ENCODE data around the gene NAXE.
"Not testable (repeated sequence)": the region's sequence is repeated elsewhere in the genome, so short reads cannot be mapped to it uniquely, and the experiment has no call there.

Gene NAXE

DNA sequence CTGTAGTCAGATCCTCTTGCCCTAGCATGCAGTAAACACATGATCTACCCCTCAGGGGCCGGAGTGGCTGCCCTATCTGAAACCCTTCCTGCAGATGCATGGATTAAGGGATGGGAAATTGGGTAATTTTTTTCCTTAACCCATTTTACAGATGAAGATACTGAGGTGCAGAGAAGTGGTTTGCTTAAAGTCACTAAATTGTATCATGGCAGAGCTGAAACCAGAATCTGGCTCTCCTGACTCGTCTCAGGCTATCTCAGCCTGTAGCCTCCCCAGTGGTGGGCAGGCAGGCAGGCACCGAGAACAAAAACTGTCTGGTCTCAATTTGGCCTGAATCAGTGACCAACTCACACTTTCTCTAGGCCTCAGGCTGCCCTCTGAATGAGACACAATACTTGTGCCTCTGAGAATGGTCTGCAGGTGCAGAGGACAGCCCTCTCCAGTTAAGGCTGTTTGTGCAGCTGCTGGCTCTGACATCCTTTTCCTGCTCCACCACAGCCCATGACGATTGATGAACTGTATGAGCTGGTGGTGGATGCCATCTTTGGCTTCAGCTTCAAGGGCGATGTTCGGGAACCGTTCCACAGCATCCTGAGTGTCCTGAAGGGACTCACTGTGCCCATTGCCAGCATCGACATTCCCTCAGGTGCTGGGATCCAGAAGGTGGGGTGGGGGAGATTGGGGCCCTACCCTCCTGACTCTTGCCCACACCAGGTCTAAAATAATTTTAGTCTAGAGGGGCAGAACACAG is 1.5 kb downstream of the NAXE start:
- no peak for DNase-seq (ENCODE audit: low read depth in 2 of 2)

DNA sequence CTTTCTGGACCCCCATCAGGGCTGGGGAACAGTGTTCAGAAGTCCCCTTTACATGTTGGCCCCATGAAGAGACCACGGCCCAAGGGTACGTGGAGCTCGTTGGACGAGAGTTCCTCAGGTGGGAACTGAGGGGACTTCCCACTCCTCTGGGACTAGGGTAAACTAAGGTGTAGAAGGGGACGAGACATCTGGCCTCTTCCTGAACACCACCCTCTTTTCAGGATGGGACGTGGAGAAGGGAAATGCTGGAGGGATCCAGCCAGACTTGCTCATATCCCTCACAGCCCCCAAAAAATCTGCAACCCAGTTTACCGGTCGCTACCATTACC is 2.0 kb downstream of the NAXE start:
- no peak for DNase-seq (ENCODE audit: low read depth in 2 of 2)

DNA sequence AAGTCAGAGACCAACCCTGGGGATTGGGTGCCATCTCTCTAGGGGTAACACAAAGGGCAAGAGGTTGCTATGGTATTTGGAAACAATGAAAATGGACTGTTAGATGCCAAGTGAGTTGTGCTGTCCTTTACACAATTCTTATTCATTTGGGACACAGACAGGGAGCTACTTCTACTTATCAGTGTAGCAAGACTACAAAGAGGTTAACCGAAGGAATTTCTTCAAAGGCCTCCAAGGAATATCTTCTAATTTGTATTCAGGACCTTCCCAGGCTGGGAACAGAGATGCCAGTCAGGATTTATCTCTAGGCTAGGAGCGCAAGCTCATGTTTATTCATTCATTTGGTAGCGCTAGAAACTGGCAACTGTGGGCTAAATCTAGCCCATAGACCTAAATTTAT is 2.6 kb downstream of the NAXE start:
- DNase-seq (ENCODE audit: low read depth in 2 of 2) = no peak

DNA sequence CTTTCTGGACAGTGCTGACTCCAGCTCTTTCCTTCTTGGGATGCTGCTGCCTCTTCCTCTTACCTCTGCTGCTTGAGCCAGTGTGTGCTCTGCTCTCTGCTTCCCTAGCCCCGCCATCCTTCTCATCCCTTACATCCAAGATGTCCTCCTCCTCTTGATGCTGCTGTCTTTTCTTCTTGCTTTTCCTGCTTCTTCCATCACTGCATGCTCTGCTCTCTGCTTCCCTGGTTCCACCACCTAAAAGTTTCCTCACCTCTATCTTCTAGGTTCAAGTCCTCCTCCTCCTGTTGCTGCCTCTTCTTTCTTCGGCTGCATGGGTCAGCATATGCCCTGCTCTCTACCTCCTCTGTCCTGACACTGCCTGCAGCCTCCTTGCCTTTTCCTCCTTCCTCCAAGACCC is 3.4 kb downstream of the NAXE start:
- DNase-seq (ENCODE audit: low read depth in 2 of 2) = no peak

DNA sequence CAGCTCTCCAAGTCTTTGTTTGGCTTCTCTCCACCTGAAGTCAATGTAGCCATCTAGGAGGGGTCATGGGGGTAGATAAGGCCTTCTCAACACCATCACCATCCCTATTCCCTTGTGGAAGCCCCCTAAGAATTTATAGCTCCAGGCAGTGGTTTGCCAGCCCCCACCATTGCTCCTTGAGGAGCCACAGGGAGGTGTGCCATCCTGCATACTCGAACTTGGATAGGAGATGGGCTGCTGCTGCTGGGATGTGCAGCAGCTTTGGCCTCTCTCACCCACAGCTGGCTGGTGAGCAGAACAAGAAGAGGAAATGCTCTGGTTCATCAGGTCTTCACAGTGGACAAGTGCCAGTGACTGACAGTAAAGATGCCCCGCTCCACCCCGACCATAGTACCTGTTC is 4.8 kb downstream of the NAXE start:
- DNase-seq (ENCODE audit: low read depth in 2 of 2) = no peak

DNA sequence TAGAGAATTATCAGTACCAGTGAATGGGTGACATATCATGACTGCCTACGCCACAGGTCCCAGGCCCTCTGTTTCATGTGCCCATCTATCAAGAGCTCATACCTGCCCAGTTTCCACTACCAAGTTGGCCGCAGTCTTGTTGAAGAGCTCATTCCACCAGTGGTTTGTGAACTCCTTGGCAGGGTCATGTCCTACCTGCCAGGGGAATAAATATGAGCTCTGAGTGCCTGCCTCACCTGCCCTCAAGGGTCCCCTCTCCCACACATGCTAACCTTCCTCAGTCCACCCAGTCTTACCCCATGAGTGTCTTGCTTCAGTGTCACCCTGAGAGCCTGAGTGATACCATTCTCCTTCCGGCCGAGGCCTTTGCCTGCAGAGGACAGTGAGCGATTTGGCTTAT is 6.5 kb downstream of the NAXE start:
- no peak for DNase-seq (ENCODE audit: low read depth in 2 of 2)

DNA sequence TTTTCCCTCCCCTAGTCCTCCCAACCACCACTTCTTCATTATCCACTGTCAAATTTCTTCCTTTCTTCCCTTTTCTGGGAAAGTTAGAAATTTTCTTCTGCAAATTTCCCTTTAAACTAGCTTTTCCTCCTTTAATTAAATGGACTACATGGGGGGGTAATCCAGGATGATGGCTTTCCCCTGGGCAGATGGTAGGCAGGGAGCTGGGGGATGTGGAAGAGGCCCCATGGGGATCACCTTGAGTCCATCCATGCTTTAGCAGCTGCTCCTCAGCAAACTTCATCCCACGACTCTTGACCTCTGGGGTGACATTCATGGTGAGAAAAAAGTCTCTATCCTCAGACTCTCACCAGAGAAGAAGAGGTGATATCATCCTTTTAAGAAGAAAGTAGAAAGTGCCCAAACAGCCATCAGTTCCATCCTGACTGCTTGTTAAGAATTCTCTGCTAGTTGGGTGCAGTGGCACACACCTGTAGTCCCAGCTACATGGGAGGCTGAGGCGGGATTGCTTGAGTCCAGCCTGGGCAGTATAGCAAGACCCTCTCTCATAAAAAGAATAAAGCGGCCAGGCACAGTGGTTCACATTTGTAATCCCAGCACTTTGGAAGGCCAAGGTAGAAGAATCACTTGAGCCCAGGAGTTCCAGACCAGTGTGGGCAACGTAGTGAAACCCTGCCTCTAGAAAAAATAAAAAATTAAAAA is 7.3 kb downstream of the NAXE start:
- no peak for DNase-seq (ENCODE audit: low read depth in 2 of 2)

DNA sequence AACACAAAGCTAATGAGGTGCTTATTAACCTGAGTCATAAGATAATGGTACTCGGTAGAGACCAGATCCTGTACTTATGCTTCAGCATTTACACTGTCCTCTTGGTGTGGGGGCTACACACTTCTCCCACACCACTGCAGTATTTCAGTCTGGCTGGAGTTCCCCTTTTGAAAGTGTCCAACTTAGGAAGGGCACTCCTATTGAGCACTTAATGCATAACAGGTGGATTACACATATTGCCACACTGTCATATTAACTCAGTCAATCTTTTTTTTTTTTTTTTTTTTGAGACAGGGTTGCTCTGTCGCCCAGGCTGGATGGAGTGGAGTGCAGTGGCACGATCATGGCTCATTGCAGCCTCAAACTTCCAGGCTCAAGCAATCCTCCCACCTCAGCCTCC is 8.2 kb downstream of the NAXE start:
- DNase-seq (ENCODE audit: low read depth in 2 of 2) = no peak

DNA sequence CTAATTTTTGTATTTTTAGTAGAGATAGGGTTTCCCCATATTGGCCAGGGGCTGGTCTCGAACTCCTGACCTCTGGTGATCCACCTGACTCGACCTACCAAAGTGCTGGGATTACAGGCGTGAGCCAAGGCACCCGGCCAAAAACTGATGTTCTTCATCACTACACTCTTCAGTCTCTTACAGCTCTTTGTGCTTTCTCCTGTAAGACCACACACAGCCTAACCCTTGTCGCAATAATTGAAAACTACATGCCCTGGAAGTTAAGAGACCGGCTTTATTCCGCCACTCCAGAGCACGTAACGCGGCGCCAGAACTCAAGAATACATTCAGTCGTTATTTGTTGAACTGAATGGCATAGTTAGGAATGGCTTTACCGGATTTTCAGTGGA is 9.2 kb downstream of the NAXE start:
- DNase-seq (ENCODE audit: low read depth in 2 of 2) = no peak

DNA sequence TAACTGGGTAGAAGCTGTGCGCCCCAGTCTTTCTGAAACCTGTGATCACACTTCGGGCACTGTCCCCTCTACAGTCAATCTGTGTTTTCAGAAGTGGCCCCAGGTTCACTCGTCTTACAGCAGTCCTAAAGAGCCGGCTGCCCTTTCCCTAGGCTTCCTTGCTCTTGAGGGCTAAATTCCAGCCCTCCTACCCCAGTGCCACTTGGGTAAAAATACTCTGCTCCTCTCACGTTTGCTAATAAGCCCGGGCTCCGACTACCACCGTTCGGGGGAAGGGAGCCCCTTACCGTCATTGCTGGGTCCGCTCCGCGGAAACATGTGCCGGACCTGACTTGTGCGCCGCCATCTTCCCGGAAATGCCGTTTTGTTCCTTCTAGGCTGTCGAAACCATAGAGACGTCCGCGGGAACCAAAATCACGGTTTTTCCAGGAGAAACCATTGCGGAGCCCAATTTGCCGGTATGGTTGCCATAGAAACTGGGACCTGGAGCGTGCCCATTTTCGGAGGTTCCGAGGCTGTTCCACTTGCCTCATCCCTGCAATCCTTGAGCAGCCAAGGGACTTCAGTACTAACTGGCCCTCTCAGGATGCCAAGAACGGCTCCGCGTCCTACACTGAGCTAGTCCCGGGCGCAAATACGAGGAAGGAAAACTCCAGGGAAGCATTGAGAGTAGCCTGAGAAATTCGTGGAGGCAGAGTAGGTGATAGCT is 9.7 kb downstream of the NAXE start, which contains the start of gene GPATCH4:
Gene GPATCH4, minus strand, starts transcription at position 358 of the 709 bp plus-strand sequence.
- peak; percentile 68 to 78 for DNase-seq (ENCODE audit: low read depth in 2 of 2)

DNA sequence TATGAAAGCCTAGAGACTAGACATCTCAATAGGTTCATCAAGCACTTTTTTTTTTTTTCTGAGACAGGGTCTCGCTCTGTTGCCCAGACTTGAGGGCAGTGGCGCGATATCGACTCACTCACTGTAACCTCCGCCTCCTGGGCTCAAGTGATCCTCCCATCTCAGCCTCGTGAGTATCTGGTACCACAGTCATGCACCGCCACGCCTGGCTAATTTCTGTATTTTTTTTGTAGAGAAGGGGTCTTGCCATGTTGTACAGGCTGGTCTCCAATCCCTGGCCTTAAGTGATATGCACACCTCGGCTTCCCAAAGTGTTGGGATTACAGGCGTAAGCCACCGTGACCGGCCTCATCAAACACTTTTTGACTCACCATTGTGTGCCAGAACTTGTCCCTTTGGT is 10.3 kb downstream of the NAXE start:
- no peak for DNase-seq (ENCODE audit: low read depth in 2 of 2)

DNA sequence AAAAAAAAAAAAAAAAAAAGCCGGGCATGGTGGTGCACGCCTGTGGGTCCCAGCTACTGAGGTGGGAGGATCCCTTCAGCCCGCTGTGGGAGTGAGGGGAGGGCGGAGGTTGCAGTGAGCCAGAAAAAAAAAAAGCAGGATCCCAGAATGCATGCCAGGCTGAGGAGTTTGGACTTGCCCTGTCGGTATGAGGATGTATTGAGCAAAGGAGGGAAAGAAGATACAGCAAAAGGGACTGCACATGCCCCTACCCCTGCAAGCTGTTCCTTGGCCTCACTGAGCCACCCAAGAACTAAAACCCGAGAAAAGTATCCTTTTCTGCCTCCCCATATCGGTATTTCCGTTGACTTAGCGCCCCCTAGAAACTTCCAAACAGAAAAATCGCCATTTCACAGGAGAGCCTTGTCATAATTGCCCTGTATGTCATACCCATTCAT is 11.0 kb downstream of the NAXE start:
- no peak for DNase-seq (ENCODE audit: low read depth in 2 of 2)

DNA sequence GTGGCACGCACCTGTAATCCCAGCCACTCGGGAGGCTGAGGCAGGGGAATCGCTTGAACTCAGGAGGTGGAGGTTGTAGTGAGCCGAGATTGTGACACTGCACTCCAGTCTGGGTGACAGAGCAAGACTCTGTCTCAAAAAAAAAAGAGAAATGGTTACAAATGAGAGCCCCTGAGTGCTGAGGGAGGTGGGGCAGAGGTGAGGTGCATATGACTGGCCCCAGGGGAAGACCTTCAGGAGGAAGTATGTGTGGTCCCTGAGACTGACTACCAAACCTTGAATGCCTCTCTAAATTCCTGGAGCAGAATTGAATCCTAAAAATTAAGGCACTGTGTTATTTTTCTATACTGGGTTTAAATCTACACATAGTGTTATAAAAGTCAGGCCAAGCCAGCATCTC is 15.8 kb downstream of the NAXE start:
- DNase-seq (ENCODE audit: low read depth in 2 of 2) = not testable (repeated sequence)

DNA sequence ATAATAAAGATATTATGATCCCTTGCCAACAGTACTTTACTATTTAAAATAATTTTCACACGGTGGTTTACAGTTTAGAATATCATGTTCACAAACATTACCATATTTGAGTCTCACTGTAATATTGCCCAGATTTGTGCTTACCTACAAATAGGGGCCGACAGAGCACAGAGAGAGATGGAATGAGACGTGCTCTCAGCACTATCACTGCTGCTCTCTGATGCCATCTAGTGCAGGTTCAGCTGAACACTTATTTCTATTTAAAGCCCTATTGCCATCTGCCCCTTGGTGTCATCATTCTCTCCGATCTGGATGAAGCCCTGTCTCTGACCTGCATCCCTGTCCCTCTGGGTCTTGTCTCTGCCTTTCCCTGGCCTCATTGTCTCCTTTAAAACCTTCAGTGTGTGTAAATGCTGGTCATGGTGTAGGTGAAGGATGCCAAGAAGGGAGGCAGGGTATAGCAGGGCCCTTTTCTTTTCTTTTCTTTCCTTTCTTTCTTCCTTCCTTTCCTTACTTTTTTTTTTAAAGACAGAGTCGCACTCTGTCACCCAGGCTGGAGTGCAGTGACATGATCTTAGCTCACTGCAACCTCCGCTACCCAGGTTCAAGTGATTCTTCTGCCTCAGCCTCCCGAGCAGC is 16.6 kb downstream of the NAXE start:
- peak in 1 of 2 donors; percentile 49 for DNase-seq (ENCODE audit: low read depth in 2 of 2)

DNA sequence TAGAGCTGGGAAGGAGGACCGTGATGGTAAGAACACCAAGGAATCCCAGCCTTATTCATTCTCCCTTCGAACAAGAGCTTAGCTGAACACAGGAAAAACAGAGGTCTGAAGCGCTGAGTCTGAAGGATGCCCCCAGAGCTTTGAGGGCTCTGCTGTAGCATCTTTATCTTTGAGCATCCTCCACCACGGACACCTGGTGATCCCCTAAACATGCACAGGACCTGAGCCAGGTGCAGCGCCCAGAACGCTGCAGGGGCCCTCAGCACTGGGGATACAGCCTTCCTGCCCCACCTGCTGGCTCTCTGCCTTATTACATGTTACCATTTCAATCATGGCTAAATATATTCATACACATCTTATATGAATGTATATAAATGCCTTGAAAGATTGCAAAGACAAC is 17.4 kb downstream of the NAXE start:
- peak; percentile 45 to 54 for DNase-seq (ENCODE audit: low read depth in 2 of 2)

DNA sequence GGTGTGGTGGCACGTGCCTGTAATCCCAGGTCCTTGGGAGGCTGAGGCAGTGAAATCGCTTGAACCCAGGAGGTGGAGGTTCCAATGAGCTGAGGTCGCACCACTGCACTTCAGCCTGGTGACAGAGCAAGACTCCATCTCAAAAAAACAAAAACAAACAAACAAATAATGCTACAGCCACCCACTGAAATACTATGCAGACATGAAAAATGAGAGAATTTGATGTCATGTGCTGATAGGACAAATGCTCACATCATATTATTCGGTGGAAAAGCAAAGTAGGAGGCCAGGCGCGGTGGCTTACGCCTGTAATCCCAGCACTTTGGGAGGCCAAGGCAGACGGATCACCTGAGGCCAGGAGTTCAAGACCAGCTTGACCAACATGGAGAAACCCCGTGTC is 18.5 kb downstream of the NAXE start:
- DNase-seq (ENCODE audit: low read depth in 2 of 2) = not testable (repeated sequence)

DNA sequence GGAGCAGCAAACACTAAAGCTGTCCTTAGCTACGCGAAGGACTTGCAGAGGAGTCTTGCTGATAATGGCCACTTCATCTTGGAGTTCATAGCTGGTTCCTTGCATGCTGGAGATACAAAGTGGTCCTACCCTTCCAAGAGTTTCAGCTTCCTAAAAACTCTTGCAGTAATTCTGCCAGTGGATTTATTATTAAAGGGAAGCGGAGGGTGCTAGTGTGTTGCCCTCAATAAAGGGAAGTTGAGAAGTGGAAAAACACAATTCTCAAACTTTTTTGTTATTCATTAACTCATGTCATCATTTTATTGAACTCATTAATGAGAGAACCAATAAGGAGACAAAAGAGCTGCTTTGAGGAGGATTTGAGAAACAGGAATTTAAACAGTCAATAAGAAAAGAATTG is 21.1 kb downstream of the NAXE start:
- no peak for DNase-seq (ENCODE audit: low read depth in 2 of 2)

DNA sequence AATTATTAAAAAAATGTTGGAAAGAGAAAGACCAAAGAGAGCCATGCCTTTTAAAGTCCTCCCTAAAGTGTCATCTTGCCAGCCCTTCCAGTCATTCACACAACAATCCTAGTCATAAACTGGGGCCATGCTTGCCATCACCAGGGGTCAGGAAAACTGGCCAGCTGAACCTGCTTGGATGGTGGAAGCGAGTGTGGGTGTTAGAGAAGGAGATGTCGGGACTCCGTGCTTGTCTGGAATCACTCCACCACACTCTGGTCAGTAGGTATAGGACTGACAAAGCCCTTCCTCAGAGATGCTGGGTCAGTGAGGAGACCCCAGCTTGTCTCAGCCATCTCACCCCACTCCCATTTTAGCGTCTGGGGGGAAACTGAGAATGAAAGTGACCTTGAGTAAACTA is 24.4 kb downstream of the NAXE start:
- no peak for DNase-seq (ENCODE audit: low read depth in 2 of 2)

DNA sequence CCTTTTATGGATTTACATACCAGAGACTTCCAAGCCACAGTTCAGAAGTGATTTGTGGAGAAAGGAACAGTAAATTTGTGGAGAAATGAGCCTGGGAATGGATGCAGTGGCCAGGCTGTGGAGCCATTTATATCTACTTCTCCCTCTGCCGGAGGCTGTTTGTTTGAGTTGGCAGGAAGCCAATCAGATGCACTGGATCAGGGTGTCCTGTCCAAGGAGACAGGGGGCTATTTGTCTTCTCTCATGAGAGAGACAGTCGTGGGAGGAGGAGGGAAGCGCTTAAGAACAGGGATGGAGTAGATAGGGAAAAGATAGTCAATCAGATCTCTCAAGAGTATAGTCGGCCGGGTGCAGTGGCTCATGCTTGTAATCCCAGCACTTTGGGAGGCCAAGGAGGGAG is 24.9 kb downstream of the NAXE start:
- DNase-seq (ENCODE audit: low read depth in 2 of 2) = no peak

DNA sequence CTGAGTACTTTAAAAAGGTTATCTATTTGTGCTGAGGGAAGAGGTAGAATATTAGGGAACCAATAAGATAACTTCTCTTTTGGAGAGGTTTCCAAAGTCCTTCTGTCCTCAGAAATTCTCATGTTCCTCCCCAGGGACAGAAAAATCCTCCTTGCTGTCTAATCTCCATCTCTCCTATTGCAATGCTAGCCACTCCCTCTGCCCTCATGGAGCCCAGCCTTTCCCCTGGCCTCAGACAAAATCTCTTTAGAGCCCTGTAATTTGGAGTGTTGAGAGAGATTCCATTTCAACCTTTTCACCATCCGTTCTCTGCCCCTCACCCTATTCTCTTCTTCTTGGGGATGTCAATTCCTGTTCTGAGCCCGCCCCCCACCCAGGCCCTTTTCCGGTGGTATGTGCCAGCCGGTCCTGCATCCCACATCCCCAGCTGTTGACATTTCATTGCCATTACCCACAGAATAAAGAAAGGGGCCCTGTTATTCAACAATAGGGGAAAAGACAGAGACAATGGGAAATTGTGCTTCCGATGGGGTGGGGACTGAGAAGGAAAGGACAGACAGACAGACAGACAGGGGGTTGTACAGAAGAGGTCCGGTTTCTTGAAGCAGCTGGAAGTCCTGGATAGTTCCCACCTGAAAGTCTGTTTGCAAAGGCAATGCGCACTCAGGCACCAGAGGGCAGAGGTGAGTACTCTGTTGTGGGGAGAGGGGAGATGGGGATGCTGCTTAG is 27.4 kb downstream of the NAXE start, which contains the start of gene HAPLN2:
Gene HAPLN2, plus strand, starts transcription at position 563 of the 729 bp plus-strand sequence. CDS start 4,076 bp downstream, outside the sequence.
- DNase-seq (ENCODE audit: low read depth in 2 of 2) = no peak

DNA sequence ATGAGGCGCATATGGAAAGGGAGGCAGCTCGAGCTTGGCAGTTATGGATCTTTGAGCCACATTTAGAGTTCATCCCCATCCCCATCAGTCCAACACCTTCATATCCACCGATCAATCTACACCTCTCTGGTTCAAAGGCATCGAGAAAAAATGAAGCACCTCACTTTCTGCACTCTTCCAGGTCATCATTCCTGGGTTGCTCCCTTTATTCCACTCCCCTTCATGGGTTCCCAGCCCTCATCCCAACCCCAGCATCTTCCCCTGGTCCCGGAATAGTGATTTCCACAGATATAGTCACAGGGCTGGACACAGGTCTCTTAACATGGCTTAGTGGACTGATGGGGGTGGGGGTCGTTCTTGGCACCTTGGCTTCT is 28.0 kb downstream of the NAXE start:
- DNase-seq (ENCODE audit: low read depth in 2 of 2) = no peak

All from stimulated activated CD4-positive, alpha-beta T cell treated with anti-CD3 and anti-CD28 coated beads, Interleukin-4, amount 100 ng/mL, for 48 hours (primary cell).